Fibroblast of lung (primary cell): Measurements from ENCODE around the gene UPK3A. TPM values are rescaled to one million over a fixed set of nuclear protein-coding genes. Genes with fewer than 3 reads are reported as not detected.

ENCODE experiments used
- DNase-seq, 2 donors: peaks; one replicate each; pipeline versions ENCODE4 v3.0.0 to v3.0.0-alpha.2; 2010; ENCODE audit warnings: low read depth in 2 of 2
- H2AFZ ChIP-seq: 2 replicates; pipeline ENCODE4 v1.5.1; 2012; ENCODE audit warnings: low read length, control low read depth, inconsistent platforms
- H3K27ac ChIP-seq: 2 replicates; pipeline ENCODE4 v1.5.1; 2011; ENCODE audit warnings: low read length, control low read depth; ENCODE audit not compliant: insufficient read depth
- H3K27me3 ChIP-seq: 2 replicates; pipeline ENCODE4 v1.5.1; 2011; ENCODE audit warnings: mild to moderate bottlenecking, low read length; ENCODE audit not compliant: control insufficient read depth, insufficient read depth
- H3K36me3 ChIP-seq: 2 replicates; pipeline ENCODE4 v1.5.1; 2011; ENCODE audit warnings: low read length; ENCODE audit not compliant: control insufficient read depth, insufficient read depth
- H3K4me1 ChIP-seq: 2 replicates; pipeline ENCODE4 v1.5.1; 2011; ENCODE audit warnings: low read length; ENCODE audit not compliant: control insufficient read depth, insufficient read depth; ENCODE audit errors: extremely low read depth
- H3K4me2 ChIP-seq: 2 replicates; pipeline ENCODE4 v1.5.1; 2011; ENCODE audit warnings: low read length, control low read depth; ENCODE audit not compliant: insufficient read depth; ENCODE audit errors: extremely low read depth
- H3K4me3 ChIP-seq, 4 experiments: fragments of 200-600 bp in 1 of 4; sonication (generic) in 1 of 4; replicated peaks in 1 of 4; 2 replicates each; pipeline ENCODE4 v1.5.1; 2011 to 2016; ENCODE audit warnings: low read length in 4 of 4, low read depth in 3 of 4, mild to moderate bottlenecking in 3 of 4, control low read depth in 2 of 4, inconsistent platforms in 1 of 4, mixed read lengths in 1 of 4; ENCODE audit not compliant: insufficient read depth in 1 of 4; ENCODE audit errors: control extremely low read depth in 1 of 4
- H3K79me2 ChIP-seq: 2 replicates; pipeline ENCODE4 v1.5.1; 2012; ENCODE audit warnings: mild to moderate bottlenecking, low read length, inconsistent platforms; ENCODE audit not compliant: control insufficient read depth, insufficient read depth
- H3K9ac ChIP-seq: 2 replicates; pipeline ENCODE4 v1.5.1; 2011; ENCODE audit warnings: mild to moderate bottlenecking, low read length, control low read depth; ENCODE audit not compliant: insufficient read depth
- H3K9me3 ChIP-seq: 2 replicates; pipeline ENCODE4 v1.5.1; 2012; ENCODE audit warnings: low read depth, low read length; ENCODE audit not compliant: control insufficient read depth, insufficient read depth
- H4K20me1 ChIP-seq: 2 replicates; pipeline ENCODE4 v1.5.1; 2011; ENCODE audit warnings: low read length; ENCODE audit not compliant: control insufficient read depth, insufficient read depth; ENCODE audit errors: extremely low read depth
- EZH2 ChIP-seq: IDR thresholded peaks from 2 replicates; pipeline ENCODE4 v1.5.1; 2012; ENCODE audit warnings: low read length, control low read depth, mild to moderate bottlenecking; ENCODE audit errors: missing control alignments
- polyA plus RNA-seq, 2 donors: library from polyadenylated mRNA; depleted of rRNA in 1 of 2; stranded (reverse) in 1 of 2; unstranded in 1 of 2; fragments of >200 nt; gene quantifications; 2 replicates each; pipeline ENCODE4 v1.2.1, GENCODE V29; 2011 to 2012; ENCODE audit warnings: missing spikeins in 1 of 2
- total RNA-seq: library from RNA; depleted of rRNA; stranded (reverse); fragments of >200 nt; gene quantifications from 2 replicates; pipeline ENCODE4 v1.2.1, GENCODE V29; 2014
- TF ChIP-seq, protein P1 (sequence below), 2 donors: IDR thresholded peaks in 1 of 2; conservative IDR thresholded peaks in 1 of 2; 1 replicate in 1 of 2; 2 replicates in 1 of 2; pipeline ENCODE4 v1.5.1; 2011 to 2012; ENCODE audit warnings: low read length in 2 of 2, control low read depth in 1 of 2, inconsistent platforms in 1 of 2, low read depth in 1 of 2, mild to moderate bottlenecking in 1 of 2

UPK3A gene
- total and polyA plus RNA-seq, 2 donors (not counting 1 experiment from before 2014, with no cell fraction given): not detected

GRCh38 chr22:45309422-45310227 lies 24.9 kb downstream of the UPK3A start, which contains the start of gene FAM118A:
FAM118A (plus strand) TSS chr22:45309934; CDS start chr22:45322380, 12,446 bp downstream.
- Histone ChIP-seq H3K27ac (peak within 1 kb of the TSS; percentile 61), H2AFZ (peak within 1 kb of the TSS; percentile 84), H3K9ac (peak within 1 kb of the TSS; percentile 76), H3K79me2 (peaks cover 8% of the 10 kb centered on the region), H3K27me3 (no peaks in the 10 kb centered on the region), H3K9me3 (no peaks in the 10 kb centered on the region), H3K36me3 (no peaks in the 10 kb centered on the region), H3K4me2 (peak within 1 kb of the TSS; percentile 88), H3K4me3 (peak within 1 kb of the TSS; percentile 71 to 86 (median 80)), H3K4me1 (peaks cover 4% of the 10 kb centered on the region), H4K20me1 (no peaks in the 10 kb centered on the region)
- TF ChIP-seq EZH2: no peak
- TF ChIP-seq, protein P1, sequence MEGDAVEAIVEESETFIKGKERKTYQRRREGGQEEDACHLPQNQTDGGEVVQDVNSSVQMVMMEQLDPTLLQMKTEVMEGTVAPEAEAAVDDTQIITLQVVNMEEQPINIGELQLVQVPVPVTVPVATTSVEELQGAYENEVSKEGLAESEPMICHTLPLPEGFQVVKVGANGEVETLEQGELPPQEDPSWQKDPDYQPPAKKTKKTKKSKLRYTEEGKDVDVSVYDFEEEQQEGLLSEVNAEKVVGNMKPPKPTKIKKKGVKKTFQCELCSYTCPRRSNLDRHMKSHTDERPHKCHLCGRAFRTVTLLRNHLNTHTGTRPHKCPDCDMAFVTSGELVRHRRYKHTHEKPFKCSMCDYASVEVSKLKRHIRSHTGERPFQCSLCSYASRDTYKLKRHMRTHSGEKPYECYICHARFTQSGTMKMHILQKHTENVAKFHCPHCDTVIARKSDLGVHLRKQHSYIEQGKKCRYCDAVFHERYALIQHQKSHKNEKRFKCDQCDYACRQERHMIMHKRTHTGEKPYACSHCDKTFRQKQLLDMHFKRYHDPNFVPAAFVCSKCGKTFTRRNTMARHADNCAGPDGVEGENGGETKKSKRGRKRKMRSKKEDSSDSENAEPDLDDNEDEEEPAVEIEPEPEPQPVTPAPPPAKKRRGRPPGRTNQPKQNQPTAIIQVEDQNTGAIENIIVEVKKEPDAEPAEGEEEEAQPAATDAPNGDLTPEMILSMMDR (conservative IDR thresholded peaks at IDR 0.05 in 1 of 2, IDR thresholded peaks at IDR 0.05 in 1 of 2; ENCODE audit: low read depth in 1 of 2, low read length in 2 of 2): no peak
- peak; percentile 82 to 90 for DNase-seq

DNA sequence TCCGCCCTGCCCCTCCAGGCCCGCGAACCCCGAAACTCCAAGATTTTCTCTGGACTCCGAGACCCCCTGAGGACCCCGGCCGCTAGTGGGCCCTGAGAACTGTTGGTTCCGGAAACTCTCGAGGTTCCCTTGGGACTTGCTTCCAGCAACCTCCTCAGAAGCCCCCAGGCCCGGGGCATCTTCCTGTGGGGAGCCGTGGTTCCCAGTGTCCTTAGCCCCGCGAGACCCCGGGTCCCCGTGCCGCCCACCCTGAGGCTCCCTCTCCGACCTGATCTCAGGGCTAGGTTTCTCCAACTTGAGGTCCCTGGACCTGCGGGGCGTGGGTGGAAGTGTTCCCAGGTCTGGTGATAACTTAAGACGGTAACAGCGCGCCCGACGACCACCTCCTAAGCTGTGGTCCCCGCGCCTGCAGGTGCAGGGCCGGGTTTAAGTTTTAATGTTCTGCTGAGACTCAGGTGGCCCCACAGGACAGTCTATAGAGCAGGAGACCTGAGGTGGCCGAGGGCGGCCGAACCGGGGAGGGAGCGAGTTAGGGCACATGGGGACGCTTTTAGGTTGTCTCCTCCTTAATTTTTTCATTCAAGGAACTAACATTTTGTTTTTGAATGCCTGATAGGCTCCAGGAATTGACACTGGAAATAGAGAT lies 25.7 kb downstream of the UPK3A start:
- Histone ChIP-seq H3K9me3 (no peaks in the 10 kb centered on the region), H3K4me2 (peak overlapping the region; percentile 88), H3K27ac (peak overlapping the region; percentile 61), H4K20me1 (no peaks in the 10 kb centered on the region), H3K4me1 (peaks cover 4% of the 10 kb centered on the region), H3K4me3 (peak overlapping the region; percentile 71 to 86 (median 80)), H3K79me2 (peaks cover 10% of the 10 kb centered on the region), H2AFZ (peak overlapping the region; percentile 9), H3K27me3 (no peaks in the 10 kb centered on the region), H3K36me3 (no peaks in the 10 kb centered on the region), H3K9ac (peak overlapping the region; percentile 76)
- no peak for DNase-seq
- TF ChIP-seq EZH2: no peak
- TF ChIP-seq, protein P1 (conservative IDR thresholded peaks at IDR 0.05 in 1 of 2, IDR thresholded peaks at IDR 0.05 in 1 of 2; ENCODE audit: low read depth in 1 of 2, low read length in 2 of 2): no peak

GRCh38 chr22:45310977-45311531 lies 26.3 kb downstream of the UPK3A start:
- no peaks in the 10 kb centered on the region for H3K27me3 ChIP-seq
- no peak overlapping the region for H2AFZ ChIP-seq
- peak overlapping the region; percentile 71 to 86 (median 80) for H3K4me3 ChIP-seq
- peak overlapping the region; percentile 20 for H3K9ac ChIP-seq
- no peaks in the 10 kb centered on the region for H3K9me3 ChIP-seq
- no peak overlapping the region for H3K27ac ChIP-seq
- no peaks in the 10 kb centered on the region for H3K36me3 ChIP-seq
- no peaks in the 10 kb centered on the region for H4K20me1 ChIP-seq
- DNase-seq: no peak
- peaks cover 4% of the 10 kb centered on the region for H3K4me1 ChIP-seq
- no peak for TF ChIP-seq EZH2
- peak overlapping the region; percentile 88 for H3K4me2 ChIP-seq
- H3K79me2 ChIP-seq: peaks cover 10% of the 10 kb centered on the region
